Fibroblast of mammary gland (primary cell): ENCODE results near the gene CHID1.

Experiments used
- DNase-seq: peaks from one replicate; pipeline ENCODE4 v3.0.0-alpha.2; 2010; ENCODE audit warnings: low read depth
- H3K4me3 ChIP-seq: 2 replicates; pipeline ENCODE4 v1.5.1; 2011; ENCODE audit warnings: low read depth, mild to moderate bottlenecking, low read length, moderate library complexity; ENCODE audit not compliant: control insufficient read depth
- CTCF ChIP-seq: conservative IDR thresholded peaks from 2 replicates; pipeline ENCODE4 v1.5.1; 2011; ENCODE audit warnings: low read depth, low read length, inconsistent platforms; ENCODE audit not compliant: control insufficient read depth, insufficient read depth

Gene CHID1

GRCh38 chr11:828506-829175 lies 82.0 kb downstream of the CHID1 start:
- TF ChIP-seq CTCF: no peak
- no peak overlapping the region for H3K4me3 ChIP-seq
- no peak for DNase-seq

GRCh38 chr11:827897-828192 lies 82.8 kb downstream of the CHID1 start, which contains the start of gene CRACR2B:
CRACR2B (plus strand) TSS chr11:827919; CDS start chr11:828608, 689 bp downstream.
- no peak for TF ChIP-seq CTCF
- DNase-seq: no peak
- no peak within 1 kb of the TSS for H3K4me3 ChIP-seq

GRCh38 chr11:827146-827896 lies 83.3 kb downstream of the CHID1 start:
- TF ChIP-seq CTCF: no peak
- H3K4me3 ChIP-seq: no peak overlapping the region
- DNase-seq: no peak

GRCh38 chr11:826836-827145 lies 83.8 kb downstream of the CHID1 start:
- H3K4me3 ChIP-seq: no peak overlapping the region
- no peak for TF ChIP-seq CTCF
- no peak for DNase-seq

- DNase-seq: no peak
- TF ChIP-seq CTCF: no peak
- H3K4me3 ChIP-seq: no peak overlapping the region
Measured at GRCh38 chr11:826227-826621, 84.4 kb downstream of the CHID1 start.

GRCh38 chr11:825366-826226 lies 85.0 kb downstream of the CHID1 start:
- no peak overlapping the region for H3K4me3 ChIP-seq
- no peak for TF ChIP-seq CTCF
- no peak for DNase-seq
